H1 (cell line): ENCODE data around the gene KRT23. TPM values are rescaled to one million over a fixed set of nuclear protein-coding genes. Genes with fewer than 3 reads are reported as not detected.

ENCODE experiments used
- CTCF ChIA-PET: fragments of 300-600 bp; sonication (Branson Sonifier 250); formaldehyde crosslinking; loops from one replicate; lab custom pipeline; 2021; ENCODE audit not compliant: partially characterized antibody; lab: Charles Lee
- POLR2A ChIA-PET: fragments of 300-600 bp; sonication (Branson Sonifier 250); formaldehyde crosslinking; loops from one replicate; lab custom pipeline; 2021; ENCODE audit warnings: inconsistent platforms; ENCODE audit not compliant: partially characterized antibody; lab: Charles Lee
- DNase-seq, 2 experiments: peaks; one replicate each; pipeline versions ENCODE4 v3.0.0 to v3.0.0-alpha.2; 2010 to 2022; ENCODE audit warnings: low spot score in 2 of 2, low read depth in 1 of 2, mixed read lengths in 1 of 2
- FAIRE-seq: peaks from 2 replicates; lab custom pipeline; 2011; peaks lifted over from hg19 to GRCh38; lab: Jason Lieb, UNC
- H2AFZ ChIP-seq: 2 replicates; pipeline ENCODE4 v1.8.1; 2012; ENCODE audit warnings: low read length, inconsistent platforms
- H2AK5ac ChIP-seq: 2 replicates; pipeline ENCODE4 v1.6.1; 2013; ENCODE audit warnings: low read depth, low read length
- H2BK120ac ChIP-seq: replicated peaks from 2 replicates; pipeline ENCODE3; 2013; ENCODE audit warnings: low read depth, low read length, inconsistent platforms
- H2BK12ac ChIP-seq: 2 replicates; pipeline ENCODE4 v1.6.1; 2013; ENCODE audit warnings: low read depth, low read length
- H2BK15ac ChIP-seq: 2 replicates; pipeline ENCODE4 v1.6.1; 2013; ENCODE audit warnings: low read length
- H2BK20ac ChIP-seq: 2 replicates; pipeline ENCODE4 v1.6.1; 2013; ENCODE audit warnings: low read length
- H2BK5ac ChIP-seq: 2 replicates; pipeline ENCODE4 v1.6.1; 2013; ENCODE audit warnings: low read depth, low read length
- H3K14ac ChIP-seq: 2 replicates; pipeline ENCODE4 v1.6.1; 2013; ENCODE audit warnings: inconsistent platforms; ENCODE audit not compliant: insufficient read length
- H3K18ac ChIP-seq: 2 replicates; pipeline ENCODE4 v1.6.1; 2013; ENCODE audit warnings: low read length; ENCODE audit errors: extremely low read depth
- H3K23ac ChIP-seq: 2 replicates; pipeline ENCODE4 v1.6.1; 2013; ENCODE audit warnings: inconsistent platforms; ENCODE audit not compliant: insufficient read length
- H3K23me2 ChIP-seq: 2 replicates; pipeline ENCODE4 v1.6.1; 2013; ENCODE audit warnings: low read depth, low read length
- H3K27ac ChIP-seq: 2 replicates; pipeline ENCODE4 v1.6.1; 2011; ENCODE audit warnings: low read depth, low read length, inconsistent platforms
- H3K27me3 ChIP-seq, 4 experiments: replicated peaks in 1 of 4; 1 replicate in 1 of 4; 2 replicates in 3 of 4; pipeline versions ENCODE4 v1.6.1 to v1.8.1; 2011 to 2013; ENCODE audit warnings: low read length in 3 of 4, mild to moderate bottlenecking in 3 of 4, inconsistent platforms in 2 of 4, mixed read lengths in 2 of 4, moderate library complexity in 1 of 4; ENCODE audit not compliant: control insufficient read depth in 3 of 4, insufficient read depth in 3 of 4; ENCODE audit errors: extremely low read depth in 1 of 4
- H3K36me3 ChIP-seq, 4 experiments: 2 replicates each; pipeline versions ENCODE4 v1.6.1 to v1.8.1; 2011 to 2013; ENCODE audit warnings: mild to moderate bottlenecking in 4 of 4, low read length in 3 of 4, moderate library complexity in 2 of 4, control low read depth in 1 of 4, inconsistent platforms in 1 of 4; ENCODE audit not compliant: insufficient read depth in 4 of 4, control insufficient read depth in 2 of 4
- H3K4ac ChIP-seq: replicated peaks from 2 replicates; pipeline ENCODE3; 2013; ENCODE audit warnings: low read length, low read depth, mixed read lengths, inconsistent platforms; ENCODE audit not compliant: insufficient read length
- H3K4me1 ChIP-seq, 4 experiments: replicated peaks in 1 of 4; 1 replicate in 1 of 4; 2 replicates in 3 of 4; pipeline versions ENCODE4 v1.6.1 to v1.8.1; 2011 to 2013; ENCODE audit warnings: low read length in 3 of 4, inconsistent platforms in 2 of 4, mixed read lengths in 1 of 4; ENCODE audit not compliant: insufficient read depth in 4 of 4, control insufficient read depth in 3 of 4
- H3K4me2 ChIP-seq, 2 experiments: 2 replicates each; pipeline versions ENCODE4 v1.6.1 to v1.8.1; 2011 to 2013; ENCODE audit warnings: low read depth in 2 of 2, low read length in 2 of 2, control low read depth in 1 of 2, inconsistent platforms in 1 of 2, mild to moderate bottlenecking in 1 of 2; ENCODE audit not compliant: insufficient read depth in 1 of 2
- H3K4me3 ChIP-seq, 4 experiments: fragments of 200-600, 300-600 bp in 1 of 4; sonication (generic), shearing (Covaris generic), sonication (Bioruptor Twin) in 1 of 4; 2 replicates each; pipeline versions ENCODE4 v1.5.1 to v1.8.1; 2011 to 2016; ENCODE audit warnings: low read length in 4 of 4, low read depth in 3 of 4, control low read depth in 2 of 4, inconsistent platforms in 2 of 4, mild to moderate bottlenecking in 2 of 4, mixed read lengths in 1 of 4, moderate library complexity in 1 of 4; ENCODE audit not compliant: insufficient read depth in 2 of 4; ENCODE audit errors: extremely low read depth in 1 of 4
- H3K56ac ChIP-seq: replicated peaks from 2 replicates; pipeline ENCODE3; 2013; ENCODE audit warnings: low read depth, mild to moderate bottlenecking, mixed read lengths, low read length, inconsistent platforms; ENCODE audit not compliant: insufficient read length
- H3K79me1 ChIP-seq: 2 replicates; pipeline ENCODE4 v1.6.1; 2013; ENCODE audit warnings: low read depth, low read length, control low read depth
- H3K79me2 ChIP-seq, 2 experiments: 2 replicates each; pipeline versions ENCODE4 v1.6.1 to v1.8.1; 2012 to 2013; ENCODE audit warnings: low read length in 2 of 2, mild to moderate bottlenecking in 2 of 2, inconsistent platforms in 1 of 2; ENCODE audit not compliant: insufficient read depth in 2 of 2, control insufficient read depth in 1 of 2
- H3K9ac ChIP-seq, 4 experiments: replicated peaks in 1 of 4; 1 replicate in 1 of 4; 2 replicates in 3 of 4; pipeline versions ENCODE4 v1.6.1 to v1.8.1; 2011 to 2013; ENCODE audit warnings: low read depth in 3 of 4, low read length in 3 of 4, control low read depth in 2 of 4, mild to moderate bottlenecking in 2 of 4, moderate library complexity in 2 of 4, inconsistent platforms in 1 of 4; ENCODE audit errors: extremely low read depth in 1 of 4
- H3K9me3 ChIP-seq, 2 experiments: 2 replicates each; pipeline versions ENCODE4 v1.6.1 to v1.8.1; 2012 to 2013; ENCODE audit warnings: mild to moderate bottlenecking in 2 of 2, moderate library complexity in 2 of 2, control low read depth in 1 of 2, inconsistent platforms in 1 of 2, low read depth in 1 of 2, low read length in 1 of 2, mixed read lengths in 1 of 2; ENCODE audit not compliant: insufficient read depth in 2 of 2
- H4K20me1 ChIP-seq, 2 experiments: replicated peaks in 1 of 2; 2 replicates each; pipeline versions ENCODE3 to v1.8.1; 2011 to 2013; ENCODE audit warnings: inconsistent platforms in 2 of 2, low read length in 2 of 2, mild to moderate bottlenecking in 1 of 2; ENCODE audit not compliant: insufficient read depth in 2 of 2, control insufficient read depth in 1 of 2
- H4K5ac ChIP-seq: 2 replicates; pipeline ENCODE4 v1.6.1; 2013; ENCODE audit warnings: low read length, low read depth, mixed read lengths, inconsistent platforms; ENCODE audit not compliant: insufficient read length
- H4K8ac ChIP-seq: 2 replicates; pipeline ENCODE4 v1.8.0; 2013; ENCODE audit warnings: mild to moderate bottlenecking, moderate library complexity, low read length, inconsistent platforms; ENCODE audit not compliant: insufficient read depth; ENCODE audit errors: extremely low read depth
- H4K91ac ChIP-seq: replicated peaks from 2 replicates; pipeline ENCODE3; 2013; ENCODE audit warnings: low read length, mixed read lengths, inconsistent platforms; ENCODE audit not compliant: insufficient read length
- GTF2F1 ChIP-seq: IDR thresholded peaks from 2 replicates; pipeline ENCODE4 v1.6.1; 2012; ENCODE audit warnings: low read depth, low read length, improper control_type of control experiment, borderline replicate concordance
- RXRA ChIP-seq: IDR thresholded peaks from 2 replicates; pipeline ENCODE4 v1.6.1; 2011; ENCODE audit warnings: low read depth, mild to moderate bottlenecking, low read length, moderate library complexity; ENCODE audit not compliant: insufficient read depth
- WGBS, 2 experiments: shearing (Covaris generic) in 1 of 2; methylation state at CpG; one replicate each; pipeline versions ENCODE4 v1.1.6 to v1.1.7; 2013 to 2015; ENCODE audit warnings: low lambda C conversion rate in 2 of 2, mixed read lengths in 2 of 2, inconsistent platforms in 1 of 2, low coverage in 1 of 2, missing lambda C conversion rate in 1 of 2; ENCODE audit not compliant: insufficient replicate concordance in 2 of 2, insufficient coverage in 1 of 2, insufficient read length in 1 of 2; ENCODE audit errors: extremely low coverage in 1 of 2, missing lambda C conversion rate in 1 of 2; 5-methylcytosine and 5-hydroxymethylcytosine counted together
- polyA plus RNA-seq, 7 experiments: library from polyadenylated mRNA; depleted of rRNA in 3 of 7; stranded (reverse) in 5 of 7; unstranded in 2 of 7; fragments of >200 nt in 5 of 7; fragments of 200-250 nt in 2 of 7; gene quantifications; 1 replicate in 5 of 7; 2 replicates in 1 of 7; 4 replicates in 1 of 7; pipeline versions ENCODE4 v1.2.1 to v1.2.3, GENCODE V29; 2011 to 2013; ENCODE audit warnings: missing spikeins in 2 of 7, mixed read lengths in 2 of 7
- total RNA-seq: library from RNA; stranded (reverse); fragmentation: NEBNext Ultra II Directional; extraction: Animal tissue kit (Norgen Biotek cat#: 25700); gene quantifications from 2 replicates; pipeline ENCODE4 v1.2.1, GENCODE V29; 2021

Gene KRT23
- total and polyA plus RNA-seq, 2 of the 8 experiments (the other 6 are each of a cell fraction or from before 2014, with no cell fraction given): not detected

- CTCF ChIA-PET: interaction anchor here (0.7 to 5.6 kb wide), 10 partner anchors 9 to 736 kb away, joined by 3 to 28 read pairs (median 4); partner anchors contain the start of gene KRT20
- H4K8ac ChIP-seq: no peak overlapping the region
- no peak overlapping the region for H3K23ac ChIP-seq
- H2AK5ac ChIP-seq: no peak overlapping the region
- H3K4me2 ChIP-seq: no peak overlapping the region
- H3K18ac ChIP-seq: no peak overlapping the region
- H3K4me3 ChIP-seq: no peak overlapping the region
- POLR2A ChIA-PET: no interaction called here
- TF ChIP-seq RXRA: no peak
- no peak for TF ChIP-seq GTF2F1
- no peaks in the 10 kb centered on the region for H4K20me1 ChIP-seq
- no peaks in the 10 kb centered on the region for H3K9me3 ChIP-seq
- no peak overlapping the region for H4K91ac ChIP-seq
- no peak overlapping the region for H2BK20ac ChIP-seq
- no peak overlapping the region for H3K4ac ChIP-seq
- no peak overlapping the region for H2BK15ac ChIP-seq
- no peak overlapping the region for H3K9ac ChIP-seq
- peaks cover 0 to 2% (median 0%) of the 10 kb centered on the region in 4 experiments; a peak in 1 of 7 replicates for H3K4me1 ChIP-seq
- H3K14ac ChIP-seq: no peak overlapping the region
- H3K23me2 ChIP-seq: no peaks in the 10 kb centered on the region
- H3K56ac ChIP-seq: peak overlapping the region; percentile 24
- H2BK5ac ChIP-seq: no peak overlapping the region
- H2BK120ac ChIP-seq: no peak overlapping the region
- no peak overlapping the region for H3K27ac ChIP-seq
- no peaks in the 10 kb centered on the region for H3K36me3 ChIP-seq
- no peak overlapping the region for H2BK12ac ChIP-seq
- H3K79me1 ChIP-seq: no peaks in the 10 kb centered on the region
- no peaks in the 10 kb centered on the region for H3K79me2 ChIP-seq
- H2AFZ ChIP-seq: no peak overlapping the region
- no peaks in the 10 kb centered on the region for H3K27me3 ChIP-seq
- DNase-seq: no peak
- no peak overlapping the region for H4K5ac ChIP-seq
- no peak for FAIRE-seq
- 87% methylated on average over 13 of the region's 13 CpGs; no CpG with 5 or more reads in 1 of the 2 experiments for WGBS, 2 experiments
These were observed 24.8 kb downstream of the KRT23 start for GRCh38 chr17:40912486-40913210.
